Body of pancreas (tissue), 4 donors: Measurements from ENCODE around the gene MED25.

ENCODE experiments used
- POLR2A ChIP-seq, 3 donors: fragments of 450-650 bp; IDR thresholded peaks; one replicate each; pipeline ENCODE4 v1.6.1; 2016; ENCODE audit warnings: antibody characterized with exemption in 3 of 3, mild to moderate bottlenecking in 2 of 3
- TF ChIP-seq, protein P1 (sequence below), 7 experiments: fragments of 450-650 bp in 4 of 7; fragments of 200-600 bp in 3 of 7; sonication (generic) in 3 of 7; IDR thresholded peaks; one replicate each; pipeline ENCODE4 v1.5.1; 2016 to 2019; ENCODE audit warnings: antibody characterized with exemption in 7 of 7

DNA sequence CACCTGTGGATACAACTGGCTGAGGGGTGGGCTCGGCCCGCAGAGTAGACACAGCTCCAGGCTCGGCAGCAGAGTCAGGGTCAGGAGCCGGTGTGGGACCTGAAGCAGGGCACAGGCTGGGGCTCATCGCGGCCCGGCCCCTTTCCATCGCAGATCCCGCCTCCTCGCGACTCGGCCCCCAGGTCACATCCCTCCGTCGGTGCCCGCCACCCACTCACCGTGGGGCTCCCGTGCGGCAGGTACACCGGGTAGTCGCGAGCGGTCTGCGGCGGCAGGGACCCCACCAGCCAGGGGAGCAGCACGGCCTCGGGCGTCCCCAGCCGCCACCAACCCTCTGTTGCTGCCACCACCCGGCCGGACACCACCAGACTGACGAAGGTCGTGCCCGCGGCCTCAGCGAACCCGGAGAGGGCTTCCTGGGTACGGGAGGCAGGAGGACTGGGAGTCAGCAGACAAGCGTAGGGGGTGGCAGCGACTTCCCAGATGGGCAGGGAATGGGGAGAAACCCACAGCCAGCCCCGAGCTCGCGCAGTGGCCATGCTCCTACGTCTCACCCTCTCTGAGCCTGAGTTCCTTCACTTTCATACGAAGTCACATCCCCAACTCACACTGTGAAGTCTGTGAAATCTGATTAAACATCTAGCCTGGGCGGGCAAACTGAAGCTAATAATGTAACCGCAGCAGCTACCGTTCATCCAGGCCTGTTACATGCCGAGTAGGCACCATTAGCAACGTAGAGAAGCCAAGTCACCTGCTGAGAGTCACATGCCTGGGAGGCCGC lies 8.7 kb upstream of the MED25 start:
- peak in 2 of 3 donors; percentile 61 to 75 for TF ChIP-seq POLR2A (IDR thresholded peaks at IDR 0.05)
- TF ChIP-seq, protein P1, sequence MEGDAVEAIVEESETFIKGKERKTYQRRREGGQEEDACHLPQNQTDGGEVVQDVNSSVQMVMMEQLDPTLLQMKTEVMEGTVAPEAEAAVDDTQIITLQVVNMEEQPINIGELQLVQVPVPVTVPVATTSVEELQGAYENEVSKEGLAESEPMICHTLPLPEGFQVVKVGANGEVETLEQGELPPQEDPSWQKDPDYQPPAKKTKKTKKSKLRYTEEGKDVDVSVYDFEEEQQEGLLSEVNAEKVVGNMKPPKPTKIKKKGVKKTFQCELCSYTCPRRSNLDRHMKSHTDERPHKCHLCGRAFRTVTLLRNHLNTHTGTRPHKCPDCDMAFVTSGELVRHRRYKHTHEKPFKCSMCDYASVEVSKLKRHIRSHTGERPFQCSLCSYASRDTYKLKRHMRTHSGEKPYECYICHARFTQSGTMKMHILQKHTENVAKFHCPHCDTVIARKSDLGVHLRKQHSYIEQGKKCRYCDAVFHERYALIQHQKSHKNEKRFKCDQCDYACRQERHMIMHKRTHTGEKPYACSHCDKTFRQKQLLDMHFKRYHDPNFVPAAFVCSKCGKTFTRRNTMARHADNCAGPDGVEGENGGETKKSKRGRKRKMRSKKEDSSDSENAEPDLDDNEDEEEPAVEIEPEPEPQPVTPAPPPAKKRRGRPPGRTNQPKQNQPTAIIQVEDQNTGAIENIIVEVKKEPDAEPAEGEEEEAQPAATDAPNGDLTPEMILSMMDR (IDR thresholded peaks at IDR 0.05), result peak in 4 of 7 experiments; percentile 3 to 20 (median 17)
